Prostate gland (tissue), 2 donors: Measurements from ENCODE around the gene RCN2.

ENCODE experiments used
- POLR2A ChIP-seq: fragments of 450-650 bp; IDR thresholded peaks from one replicate; pipeline ENCODE4 v1.6.1; 2016; ENCODE audit warnings: antibody characterized with exemption, mild to moderate bottlenecking
- POLR2AphosphoS5 ChIP-seq: sonication (generic); formaldehyde crosslinking; IDR thresholded peaks from one replicate; pipeline ENCODE4 v1.6.1; 2017; ENCODE audit warnings: antibody characterized with exemption
- TF ChIP-seq, protein P1 (sequence below), 4 experiments: fragments of 200-600 bp in 2 of 4; fragments of 450-650 bp in 2 of 4; sonication (generic) in 2 of 4; IDR thresholded peaks; 1 replicate in 3 of 4; 2 replicates in 1 of 4; pipeline ENCODE4 v1.5.1; 2016 to 2019; ENCODE audit warnings: antibody characterized with exemption in 4 of 4, mild to moderate bottlenecking in 2 of 4, moderate library complexity in 2 of 4

DNA sequence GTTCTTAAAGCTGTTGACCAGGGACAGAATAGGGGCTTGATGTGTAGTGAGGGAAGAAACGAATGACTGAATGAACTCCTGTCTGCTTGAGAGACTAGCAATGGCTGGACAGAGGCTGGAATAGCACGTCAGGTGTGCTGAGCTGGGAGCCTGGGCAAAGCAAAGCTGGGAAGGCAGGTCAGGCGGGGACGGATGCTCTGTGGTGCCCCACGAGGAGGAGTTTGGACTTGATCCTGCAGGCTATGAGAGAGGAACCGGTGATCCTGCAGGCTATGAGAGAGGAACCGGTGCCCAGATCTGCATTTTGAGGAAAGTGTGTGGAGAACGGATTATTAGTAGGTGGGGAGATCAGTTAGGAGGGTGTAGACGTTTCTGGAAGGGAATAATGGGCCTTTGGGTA is 32.0 kb downstream of the RCN2 start:
- TF ChIP-seq, protein P1, sequence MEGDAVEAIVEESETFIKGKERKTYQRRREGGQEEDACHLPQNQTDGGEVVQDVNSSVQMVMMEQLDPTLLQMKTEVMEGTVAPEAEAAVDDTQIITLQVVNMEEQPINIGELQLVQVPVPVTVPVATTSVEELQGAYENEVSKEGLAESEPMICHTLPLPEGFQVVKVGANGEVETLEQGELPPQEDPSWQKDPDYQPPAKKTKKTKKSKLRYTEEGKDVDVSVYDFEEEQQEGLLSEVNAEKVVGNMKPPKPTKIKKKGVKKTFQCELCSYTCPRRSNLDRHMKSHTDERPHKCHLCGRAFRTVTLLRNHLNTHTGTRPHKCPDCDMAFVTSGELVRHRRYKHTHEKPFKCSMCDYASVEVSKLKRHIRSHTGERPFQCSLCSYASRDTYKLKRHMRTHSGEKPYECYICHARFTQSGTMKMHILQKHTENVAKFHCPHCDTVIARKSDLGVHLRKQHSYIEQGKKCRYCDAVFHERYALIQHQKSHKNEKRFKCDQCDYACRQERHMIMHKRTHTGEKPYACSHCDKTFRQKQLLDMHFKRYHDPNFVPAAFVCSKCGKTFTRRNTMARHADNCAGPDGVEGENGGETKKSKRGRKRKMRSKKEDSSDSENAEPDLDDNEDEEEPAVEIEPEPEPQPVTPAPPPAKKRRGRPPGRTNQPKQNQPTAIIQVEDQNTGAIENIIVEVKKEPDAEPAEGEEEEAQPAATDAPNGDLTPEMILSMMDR (IDR thresholded peaks at IDR 0.05), result no peak
- no peak for TF ChIP-seq POLR2AphosphoS5
- no peak for TF ChIP-seq POLR2A
